WTC11 (cell line): ENCODE data around the gene EYS.

Experiments
- CBFB ChIP-seq: sonication (generic); formaldehyde crosslinking; IDR thresholded peaks from 2 replicates; pipeline ENCODE4 v1.8.1; 2022; ENCODE audit warnings: mild to moderate bottlenecking, low read depth, missing genetic modification reagents
- CREB1 ChIP-seq: sonication (generic); formaldehyde crosslinking; IDR thresholded peaks from 2 replicates; pipeline ENCODE4 v1.8.0; 2023; ENCODE audit warnings: mild to moderate bottlenecking, missing genetic modification reagents
- CREM ChIP-seq: sonication (generic); formaldehyde crosslinking; IDR thresholded peaks from 2 replicates; pipeline ENCODE4 v1.8.1; 2022; ENCODE audit warnings: mild to moderate bottlenecking, missing genetic modification reagents, moderate library complexity
- ETV6 ChIP-seq: sonication (generic); formaldehyde crosslinking; IDR thresholded peaks from 2 replicates; pipeline ENCODE4 v1.8.1; 2022; ENCODE audit warnings: mild to moderate bottlenecking, missing genetic modification reagents
- IRF2 ChIP-seq: sonication (generic); formaldehyde crosslinking; IDR thresholded peaks from 2 replicates; pipeline ENCODE4 v1.8.0; 2022; ENCODE audit warnings: low read depth, missing genetic modification reagents, borderline replicate concordance
- MAX ChIP-seq: sonication (generic); formaldehyde crosslinking; IDR thresholded peaks from 2 replicates; pipeline ENCODE4 v1.8.0; 2022; ENCODE audit warnings: mild to moderate bottlenecking, missing genetic modification reagents
- SP1 ChIP-seq: sonication (generic); formaldehyde crosslinking; conservative IDR thresholded peaks from 2 replicates; pipeline ENCODE4 v1.8.1; 2022; ENCODE audit warnings: missing genetic modification reagents
- USF1 ChIP-seq: sonication (generic); formaldehyde crosslinking; IDR thresholded peaks from 2 replicates; pipeline ENCODE4 v1.8.0; 2022; ENCODE audit warnings: mild to moderate bottlenecking, missing genetic modification reagents
- ZBTB43 ChIP-seq: sonication (generic); formaldehyde crosslinking; IDR thresholded peaks from 2 replicates; pipeline ENCODE4 v1.8.1; 2023; ENCODE audit warnings: mild to moderate bottlenecking, missing genetic modification reagents
- ZNF263 ChIP-seq: sonication (generic); formaldehyde crosslinking; IDR thresholded peaks from 2 replicates; pipeline ENCODE4 v1.8.1; 2022; ENCODE audit warnings: low read depth, mild to moderate bottlenecking, moderate library complexity, missing genetic modification reagents
- TF ChIP-seq, protein P1 (sequence below): fragments of 200-600 bp; IDR thresholded peaks from 2 replicates; pipeline ENCODE4 v1.8.0; 2022; ENCODE audit warnings: antibody characterized with exemption
- TF ChIP-seq, protein P2 (sequence below): sonication (generic); formaldehyde crosslinking; IDR thresholded peaks from 2 replicates; pipeline ENCODE4 v1.8.1; 2023; ENCODE audit warnings: mild to moderate bottlenecking, missing genetic modification reagents, moderate library complexity
- TF ChIP-seq, protein P3 (sequence below): sonication (generic); formaldehyde crosslinking; IDR thresholded peaks from 2 replicates; pipeline ENCODE4 v1.8.0; 2022; ENCODE audit warnings: mild to moderate bottlenecking, missing genetic modification reagents

DNA sequence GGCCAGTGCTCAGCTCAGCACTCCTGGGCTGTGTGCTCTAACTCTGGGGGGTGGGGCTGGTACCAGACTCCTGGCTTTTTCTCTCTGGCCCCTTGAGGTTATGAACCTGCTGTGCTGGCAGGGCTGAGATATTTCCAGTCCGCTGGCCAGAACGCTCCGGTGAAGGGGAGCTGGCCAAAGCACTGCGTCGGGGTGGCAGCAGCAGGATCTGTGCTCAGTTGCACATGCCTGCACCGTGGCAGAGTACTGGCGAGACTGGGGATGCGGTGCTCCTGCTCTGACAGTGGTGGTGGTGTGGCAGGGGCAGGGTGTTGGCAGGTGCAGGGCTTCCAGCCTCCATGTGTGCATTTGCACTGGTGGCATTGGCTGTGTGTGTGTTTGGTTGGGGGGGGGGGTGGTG lies 1697.0 kb downstream of the EYS start:
- TF ChIP-seq, protein P1, sequence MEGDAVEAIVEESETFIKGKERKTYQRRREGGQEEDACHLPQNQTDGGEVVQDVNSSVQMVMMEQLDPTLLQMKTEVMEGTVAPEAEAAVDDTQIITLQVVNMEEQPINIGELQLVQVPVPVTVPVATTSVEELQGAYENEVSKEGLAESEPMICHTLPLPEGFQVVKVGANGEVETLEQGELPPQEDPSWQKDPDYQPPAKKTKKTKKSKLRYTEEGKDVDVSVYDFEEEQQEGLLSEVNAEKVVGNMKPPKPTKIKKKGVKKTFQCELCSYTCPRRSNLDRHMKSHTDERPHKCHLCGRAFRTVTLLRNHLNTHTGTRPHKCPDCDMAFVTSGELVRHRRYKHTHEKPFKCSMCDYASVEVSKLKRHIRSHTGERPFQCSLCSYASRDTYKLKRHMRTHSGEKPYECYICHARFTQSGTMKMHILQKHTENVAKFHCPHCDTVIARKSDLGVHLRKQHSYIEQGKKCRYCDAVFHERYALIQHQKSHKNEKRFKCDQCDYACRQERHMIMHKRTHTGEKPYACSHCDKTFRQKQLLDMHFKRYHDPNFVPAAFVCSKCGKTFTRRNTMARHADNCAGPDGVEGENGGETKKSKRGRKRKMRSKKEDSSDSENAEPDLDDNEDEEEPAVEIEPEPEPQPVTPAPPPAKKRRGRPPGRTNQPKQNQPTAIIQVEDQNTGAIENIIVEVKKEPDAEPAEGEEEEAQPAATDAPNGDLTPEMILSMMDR, result no peak
- TF ChIP-seq, protein P2, sequence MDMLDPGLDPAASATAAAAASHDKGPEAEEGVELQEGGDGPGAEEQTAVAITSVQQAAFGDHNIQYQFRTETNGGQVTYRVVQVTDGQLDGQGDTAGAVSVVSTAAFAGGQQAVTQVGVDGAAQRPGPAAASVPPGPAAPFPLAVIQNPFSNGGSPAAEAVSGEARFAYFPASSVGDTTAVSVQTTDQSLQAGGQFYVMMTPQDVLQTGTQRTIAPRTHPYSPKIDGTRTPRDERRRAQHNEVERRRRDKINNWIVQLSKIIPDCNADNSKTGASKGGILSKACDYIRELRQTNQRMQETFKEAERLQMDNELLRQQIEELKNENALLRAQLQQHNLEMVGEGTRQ (CRISPR knock-in tag), result no peak
- TF ChIP-seq ETV6 (no peak), ZBTB43 (no peak), CREM (CRISPR knock-in tag) (no peak), ZNF263 (CRISPR knock-in tag) (no peak), CBFB (CRISPR knock-in tag) (no peak), USF1 (CRISPR knock-in tag) (no peak), MAX (CRISPR knock-in tag) (no peak), CREB1 (CRISPR knock-in tag) (no peak), IRF2 (CRISPR knock-in tag) (no peak), SP1 (CRISPR knock-in tag) (no peak)
- TF ChIP-seq, protein P3, sequence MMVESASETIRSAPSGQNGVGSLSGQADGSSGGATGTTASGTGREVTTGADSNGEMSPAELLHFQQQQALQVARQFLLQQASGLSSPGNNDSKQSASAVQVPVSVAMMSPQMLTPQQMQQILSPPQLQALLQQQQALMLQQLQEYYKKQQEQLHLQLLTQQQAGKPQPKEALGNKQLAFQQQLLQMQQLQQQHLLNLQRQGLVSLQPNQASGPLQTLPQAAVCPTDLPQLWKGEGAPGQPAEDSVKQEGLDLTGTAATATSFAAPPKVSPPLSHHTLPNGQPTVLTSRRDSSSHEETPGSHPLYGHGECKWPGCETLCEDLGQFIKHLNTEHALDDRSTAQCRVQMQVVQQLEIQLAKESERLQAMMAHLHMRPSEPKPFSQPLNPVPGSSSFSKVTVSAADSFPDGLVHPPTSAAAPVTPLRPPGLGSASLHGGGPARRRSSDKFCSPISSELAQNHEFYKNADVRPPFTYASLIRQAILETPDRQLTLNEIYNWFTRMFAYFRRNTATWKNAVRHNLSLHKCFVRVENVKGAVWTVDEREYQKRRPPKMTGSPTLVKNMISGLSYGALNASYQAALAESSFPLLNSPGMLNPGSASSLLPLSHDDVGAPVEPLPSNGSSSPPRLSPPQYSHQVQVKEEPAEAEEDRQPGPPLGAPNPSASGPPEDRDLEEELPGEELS, result no peak
